Fibroblast of lung (primary cell): ENCODE results near the gene CTRB2. TPM values are rescaled to one million over a fixed set of nuclear protein-coding genes. Genes with fewer than 3 reads are reported as not detected.

Experiments used
- DNase-seq, 2 donors: peaks; one replicate each; pipeline versions ENCODE4 v3.0.0 to v3.0.0-alpha.2; 2010; ENCODE audit warnings: low read depth in 2 of 2
- H2AFZ ChIP-seq: 2 replicates; pipeline ENCODE4 v1.5.1; 2012; ENCODE audit warnings: low read length, control low read depth, inconsistent platforms
- H3K27ac ChIP-seq: 2 replicates; pipeline ENCODE4 v1.5.1; 2011; ENCODE audit warnings: low read length, control low read depth; ENCODE audit not compliant: insufficient read depth
- H3K27me3 ChIP-seq: 2 replicates; pipeline ENCODE4 v1.5.1; 2011; ENCODE audit warnings: mild to moderate bottlenecking, low read length; ENCODE audit not compliant: control insufficient read depth, insufficient read depth
- H3K36me3 ChIP-seq: 2 replicates; pipeline ENCODE4 v1.5.1; 2011; ENCODE audit warnings: low read length; ENCODE audit not compliant: control insufficient read depth, insufficient read depth
- H3K4me1 ChIP-seq: 2 replicates; pipeline ENCODE4 v1.5.1; 2011; ENCODE audit warnings: low read length; ENCODE audit not compliant: control insufficient read depth, insufficient read depth; ENCODE audit errors: extremely low read depth
- H3K4me2 ChIP-seq: 2 replicates; pipeline ENCODE4 v1.5.1; 2011; ENCODE audit warnings: low read length, control low read depth; ENCODE audit not compliant: insufficient read depth; ENCODE audit errors: extremely low read depth
- H3K4me3 ChIP-seq, 4 experiments: fragments of 200-600 bp in 1 of 4; sonication (generic) in 1 of 4; replicated peaks in 1 of 4; 2 replicates each; pipeline ENCODE4 v1.5.1; 2011 to 2016; ENCODE audit warnings: low read length in 4 of 4, low read depth in 3 of 4, mild to moderate bottlenecking in 3 of 4, control low read depth in 2 of 4, inconsistent platforms in 1 of 4, mixed read lengths in 1 of 4; ENCODE audit not compliant: insufficient read depth in 1 of 4; ENCODE audit errors: control extremely low read depth in 1 of 4
- H3K79me2 ChIP-seq: 2 replicates; pipeline ENCODE4 v1.5.1; 2012; ENCODE audit warnings: mild to moderate bottlenecking, low read length, inconsistent platforms; ENCODE audit not compliant: control insufficient read depth, insufficient read depth
- H3K9ac ChIP-seq: 2 replicates; pipeline ENCODE4 v1.5.1; 2011; ENCODE audit warnings: mild to moderate bottlenecking, low read length, control low read depth; ENCODE audit not compliant: insufficient read depth
- H3K9me3 ChIP-seq: 2 replicates; pipeline ENCODE4 v1.5.1; 2012; ENCODE audit warnings: low read depth, low read length; ENCODE audit not compliant: control insufficient read depth, insufficient read depth
- H4K20me1 ChIP-seq: 2 replicates; pipeline ENCODE4 v1.5.1; 2011; ENCODE audit warnings: low read length; ENCODE audit not compliant: control insufficient read depth, insufficient read depth; ENCODE audit errors: extremely low read depth
- CTCF ChIP-seq, 2 donors: IDR thresholded peaks in 1 of 2; conservative IDR thresholded peaks in 1 of 2; 1 replicate in 1 of 2; 2 replicates in 1 of 2; pipeline ENCODE4 v1.5.1; 2011 to 2012; ENCODE audit warnings: low read length in 2 of 2, control low read depth in 1 of 2, inconsistent platforms in 1 of 2, low read depth in 1 of 2, mild to moderate bottlenecking in 1 of 2
- EZH2 ChIP-seq: IDR thresholded peaks from 2 replicates; pipeline ENCODE4 v1.5.1; 2012; ENCODE audit warnings: low read length, control low read depth, mild to moderate bottlenecking; ENCODE audit errors: missing control alignments
- polyA plus RNA-seq, 2 donors: library from polyadenylated mRNA; depleted of rRNA in 1 of 2; stranded (reverse) in 1 of 2; unstranded in 1 of 2; fragments of >200 nt; gene quantifications; 2 replicates each; pipeline ENCODE4 v1.2.1, GENCODE V29; 2011 to 2012; ENCODE audit warnings: missing spikeins in 1 of 2
- total RNA-seq: library from RNA; depleted of rRNA; stranded (reverse); fragments of >200 nt; gene quantifications from 2 replicates; pipeline ENCODE4 v1.2.1, GENCODE V29; 2014

Gene CTRB2
- total and polyA plus RNA-seq, 2 donors (not counting 1 experiment from before 2014, with no cell fraction given): not detected

DNA sequence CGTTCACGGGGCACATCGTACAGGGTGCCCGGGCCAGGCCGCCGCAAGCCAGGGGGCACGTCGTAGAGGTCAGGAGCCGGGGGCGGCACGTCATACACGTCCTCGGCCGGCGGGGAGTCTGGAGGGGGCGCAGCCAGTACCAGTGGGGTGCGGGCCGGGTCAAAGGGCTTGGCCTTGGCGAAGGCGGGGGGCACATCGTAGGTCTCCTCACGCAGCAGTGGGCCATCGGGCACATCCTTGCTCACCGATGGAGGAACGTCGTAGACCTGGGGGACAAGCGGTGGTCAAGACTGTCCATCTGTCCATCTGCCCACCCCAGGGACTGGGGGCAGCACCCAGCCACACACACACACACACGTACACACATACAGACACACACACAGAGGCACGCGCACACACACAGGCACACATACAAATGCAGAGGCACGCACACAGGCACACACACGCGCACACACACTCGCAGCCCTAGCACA, 28.8 kb upstream of the CTRB2 start:
- no peaks in the 10 kb centered on the region for H4K20me1 ChIP-seq
- H3K9me3 ChIP-seq: no peaks in the 10 kb centered on the region
- H3K9ac ChIP-seq: no peak overlapping the region
- peaks cover 55% of the 10 kb centered on the region for H3K36me3 ChIP-seq
- TF ChIP-seq CTCF (conservative IDR thresholded peaks at IDR 0.05 in 1 of 2, IDR thresholded peaks at IDR 0.05 in 1 of 2; ENCODE audit: low read depth in 1 of 2, low read length in 2 of 2): no peak
- TF ChIP-seq EZH2: no peak
- DNase-seq: no peak
- H3K27me3 ChIP-seq: no peaks in the 10 kb centered on the region
- peaks cover 43% of the 10 kb centered on the region for H3K4me1 ChIP-seq
- H3K4me2 ChIP-seq: no peak overlapping the region
- H2AFZ ChIP-seq: no peak overlapping the region
- peaks cover 80% of the 10 kb centered on the region for H3K79me2 ChIP-seq
- no peak overlapping the region for H3K27ac ChIP-seq
- no peak overlapping the region for H3K4me3 ChIP-seq

GRCh38 chr16:75234856-75235696, 28.1 kb upstream of the CTRB2 start:
- Histone ChIP-seq H3K36me3 (peaks cover 57% of the 10 kb centered on the region), H3K4me2 (no peak overlapping the region), H3K9ac (no peak overlapping the region), H3K4me3 (no peak overlapping the region), H3K27me3 (no peaks in the 10 kb centered on the region), H2AFZ (no peak overlapping the region), H4K20me1 (no peaks in the 10 kb centered on the region), H3K9me3 (no peaks in the 10 kb centered on the region), H3K4me1 (peaks cover 37% of the 10 kb centered on the region), H3K79me2 (peaks cover 73% of the 10 kb centered on the region), H3K27ac (no peak overlapping the region)
- no peak for DNase-seq
- TF ChIP-seq EZH2: no peak
- TF ChIP-seq CTCF (conservative IDR thresholded peaks at IDR 0.05 in 1 of 2, IDR thresholded peaks at IDR 0.05 in 1 of 2; ENCODE audit: low read depth in 1 of 2, low read length in 2 of 2): no peak

DNA sequence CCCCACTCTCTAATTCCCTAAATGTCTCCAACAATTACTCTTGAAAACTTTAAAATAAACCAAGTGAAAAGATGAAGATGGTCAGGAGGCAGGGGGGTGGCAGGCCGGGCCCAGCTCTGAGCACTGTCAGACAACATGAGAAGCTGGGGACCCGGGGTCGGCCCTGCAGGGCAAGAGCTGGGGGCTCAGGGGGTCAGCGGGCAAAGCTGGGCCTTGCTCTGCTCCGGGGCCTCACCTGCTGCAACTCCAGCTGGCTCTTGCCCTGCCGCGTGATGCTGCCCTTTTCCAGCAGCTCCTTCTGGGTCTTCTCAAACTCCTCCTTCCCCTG, 26.6 kb upstream of the CTRB2 start:
- Histone ChIP-seq H3K4me3 (no peak overlapping the region), H3K27ac (peak overlapping the region; percentile 48), H3K27me3 (no peaks in the 10 kb centered on the region), H3K36me3 (peaks cover 58% of the 10 kb centered on the region), H3K4me1 (peaks cover 23% of the 10 kb centered on the region), H3K9ac (no peak overlapping the region), H2AFZ (no peak overlapping the region), H3K79me2 (peaks cover 60% of the 10 kb centered on the region), H3K9me3 (no peaks in the 10 kb centered on the region), H4K20me1 (no peaks in the 10 kb centered on the region), H3K4me2 (no peak overlapping the region)
- TF ChIP-seq CTCF (conservative IDR thresholded peaks at IDR 0.05 in 1 of 2, IDR thresholded peaks at IDR 0.05 in 1 of 2; ENCODE audit: low read depth in 1 of 2, low read length in 2 of 2) (no peak), EZH2 (no peak)
- no peak for DNase-seq
